ENCODE measurements around the gene GYPE.
"Not testable (repeated sequence)": the region's sequence is repeated elsewhere in the genome, so short reads cannot be mapped to it uniquely, and the experiment has no call there.

The GYPE gene

GRCh38 chr4:143905440-143905839 is at the start of gene GYPE:
Gene GYPE (minus strand): TSS chr4:143905559. CDS start chr4:143905507, 52 bp downstream.
- not testable (repeated sequence) for DNase-seq

- DNase-seq = not testable (repeated sequence)
These were observed 46.2 kb upstream of the GYPE start for GRCh38 chr4:143951458-143951972.

GRCh38 chr4:143950967-143951366 is 45.6 kb upstream of the GYPE start:
- DNase-seq = not testable (repeated sequence)

- not testable (repeated sequence) for DNase-seq
These were observed 44.8 kb upstream of the GYPE start for GRCh38 chr4:143950185-143950584.

GRCh38 chr4:143947493-143947892 is 42.1 kb upstream of the GYPE start:
- DNase-seq = not testable (repeated sequence)

- not testable (repeated sequence) for DNase-seq
These were observed 35.3 kb upstream of the GYPE start for GRCh38 chr4:143940708-143941107.

- DNase-seq = no peak
These were observed 34.2 kb upstream of the GYPE start for GRCh38 chr4:143939528-143939927.

GRCh38 chr4:143938890-143939289 is 33.5 kb upstream of the GYPE start:
- DNase-seq = not testable (repeated sequence)

- no peak for DNase-seq
These were observed 15.8 kb upstream of the GYPE start for GRCh38 chr4:143921181-143921580.

- not testable (repeated sequence) for DNase-seq
These were observed 11.1 kb upstream of the GYPE start for GRCh38 chr4:143916485-143916884.

- not testable (repeated sequence) for DNase-seq
These were observed 7.1 kb upstream of the GYPE start for GRCh38 chr4:143912478-143912877.

- not testable (repeated sequence) for DNase-seq
These were observed 6.4 kb upstream of the GYPE start for GRCh38 chr4:143911528-143912417.

- DNase-seq = not testable (repeated sequence)
These were observed 5.5 kb upstream of the GYPE start for GRCh38 chr4:143910906-143911305.

GRCh38 chr4:143907811-143908210 is 2.5 kb upstream of the GYPE start:
- DNase-seq = not testable (repeated sequence)

GRCh38 chr4:143904431-143904830 is 928 bp downstream of the GYPE start:
- not testable (repeated sequence) for DNase-seq

GRCh38 chr4:143890323-143890722 is 15.0 kb downstream of the GYPE start:
- DNase-seq = not testable (repeated sequence)

GRCh38 chr4:143888189-143888588 is 17.2 kb downstream of the GYPE start:
- not testable (repeated sequence) for DNase-seq

GRCh38 chr4:143884965-143885364 is 20.4 kb downstream of the GYPE start:
- not testable (repeated sequence) for DNase-seq

- no peak for DNase-seq
These were observed 21.8 kb downstream of the GYPE start for GRCh38 chr4:143883529-143883928.

GRCh38 chr4:143882892-143883291 is 22.5 kb downstream of the GYPE start:
- no peak for DNase-seq

- not testable (repeated sequence) for DNase-seq
These were observed 25.8 kb downstream of the GYPE start for GRCh38 chr4:143879561-143879960.

- DNase-seq = not testable (repeated sequence)
These were observed 30.0 kb downstream of the GYPE start for GRCh38 chr4:143875357-143875756.

GRCh38 chr4:143870523-143871268 is 34.7 kb downstream of the GYPE start:
- DNase-seq = not testable (repeated sequence)
